HG02798 (cell line): ENCODE data around the gene SCYL2.

ENCODE experiments used
- ATAC-seq: cut with Tn5 transposase; IDR thresholded peaks from one replicate; pipeline ENCODE4 v1.9.1; 2021; ENCODE audit warnings: mild to moderate bottlenecking; ENCODE audit not compliant: unreplicated experiment, poor library complexity

The SCYL2 gene

DNA sequence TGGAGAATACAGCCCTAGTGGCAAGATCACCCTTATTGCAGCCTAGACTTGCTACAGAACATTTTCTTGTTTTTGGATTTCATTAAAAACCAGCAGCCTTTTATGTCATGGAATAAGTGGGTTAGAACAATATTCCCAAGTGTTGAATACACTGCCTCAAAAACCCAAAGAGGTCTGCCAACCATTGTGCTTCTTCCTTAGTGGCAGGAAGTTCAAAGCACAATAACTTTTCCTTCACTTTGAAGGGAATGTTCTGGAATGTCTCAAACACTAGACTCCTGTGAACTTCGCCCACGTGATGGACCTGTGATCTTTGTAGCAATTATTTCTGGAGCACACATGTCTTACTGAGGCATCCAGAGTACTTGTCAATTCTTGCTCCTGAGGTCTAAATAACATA lies 98.4 kb downstream of the SCYL2 start:
- no peak for ATAC-seq

DNA sequence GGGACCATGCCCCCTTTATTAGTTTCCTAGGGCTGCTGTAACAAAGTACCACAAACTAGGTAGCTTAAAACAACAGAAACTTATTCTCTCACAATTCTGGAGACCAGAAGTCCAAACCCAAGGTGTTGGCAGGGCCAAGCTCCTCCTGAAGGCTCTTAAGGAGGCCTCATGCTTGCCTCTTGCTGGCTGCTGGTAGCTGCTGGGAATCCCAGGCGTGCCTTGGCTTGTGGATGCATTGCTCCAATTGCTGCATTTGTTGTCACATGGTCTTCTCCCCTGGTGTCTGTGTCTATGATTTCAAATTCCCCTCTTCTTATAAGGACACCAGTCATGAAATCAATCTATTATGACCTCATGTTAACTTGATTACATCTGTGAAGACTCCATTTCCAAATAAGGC lies 101.1 kb downstream of the SCYL2 start:
- ATAC-seq = no peak

DNA sequence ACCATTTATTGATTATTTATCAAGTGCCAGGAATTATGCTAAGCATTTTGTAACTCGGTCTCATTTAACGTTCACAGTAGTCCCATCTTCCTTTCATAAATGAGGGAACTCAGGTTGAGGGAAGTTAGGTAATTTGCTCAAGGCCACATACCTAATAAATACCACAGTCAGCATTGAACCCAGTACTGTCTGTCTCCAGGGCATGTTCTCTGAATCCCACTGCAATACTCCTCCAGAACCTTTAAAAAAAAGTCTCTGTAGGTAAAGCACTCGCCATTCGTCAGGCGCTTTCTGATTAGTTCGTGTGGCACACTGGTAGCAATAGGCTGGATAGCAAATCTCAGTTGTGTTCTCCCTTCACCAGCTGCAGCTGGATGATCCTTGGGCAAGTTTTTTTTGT lies 104.2 kb downstream of the SCYL2 start:
- ATAC-seq = no peak

DNA sequence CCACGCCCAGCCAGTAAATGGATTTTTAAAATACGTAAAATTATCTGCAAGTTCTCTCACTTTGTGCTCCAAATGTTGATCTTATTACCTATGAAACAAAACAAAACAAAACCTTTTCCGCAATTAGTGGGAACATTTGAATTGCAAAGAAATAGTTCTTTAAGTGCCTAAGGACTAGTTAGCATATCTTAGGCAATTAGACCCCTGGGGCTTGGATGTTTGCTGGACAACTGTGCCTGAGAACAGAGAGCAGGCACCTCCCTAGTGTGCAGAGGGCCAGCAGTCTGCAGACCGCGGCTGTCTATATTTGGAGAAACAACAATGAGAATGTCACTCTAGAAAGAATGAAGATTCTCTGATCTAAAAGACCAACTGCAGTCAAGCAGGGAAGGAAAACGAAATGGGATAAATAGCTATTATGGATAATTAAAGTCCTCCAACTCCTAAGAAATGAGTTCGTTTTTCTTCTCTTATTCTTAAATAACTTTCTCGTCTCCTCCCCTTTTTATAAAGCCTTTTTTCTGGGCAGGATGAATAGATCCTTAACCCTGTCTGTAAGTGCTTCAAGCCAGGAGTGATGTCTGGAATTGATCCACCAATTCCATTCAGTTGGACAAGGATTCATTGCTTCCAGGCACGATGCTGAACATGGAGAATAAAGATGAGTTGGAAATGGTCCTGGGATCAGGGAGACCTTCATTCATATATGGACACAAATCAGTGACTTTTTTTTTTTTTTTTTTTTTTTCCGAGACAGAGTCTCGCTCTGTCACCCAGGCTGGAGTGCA lies 106.1 kb downstream of the SCYL2 start:
- no peak for ATAC-seq

DNA sequence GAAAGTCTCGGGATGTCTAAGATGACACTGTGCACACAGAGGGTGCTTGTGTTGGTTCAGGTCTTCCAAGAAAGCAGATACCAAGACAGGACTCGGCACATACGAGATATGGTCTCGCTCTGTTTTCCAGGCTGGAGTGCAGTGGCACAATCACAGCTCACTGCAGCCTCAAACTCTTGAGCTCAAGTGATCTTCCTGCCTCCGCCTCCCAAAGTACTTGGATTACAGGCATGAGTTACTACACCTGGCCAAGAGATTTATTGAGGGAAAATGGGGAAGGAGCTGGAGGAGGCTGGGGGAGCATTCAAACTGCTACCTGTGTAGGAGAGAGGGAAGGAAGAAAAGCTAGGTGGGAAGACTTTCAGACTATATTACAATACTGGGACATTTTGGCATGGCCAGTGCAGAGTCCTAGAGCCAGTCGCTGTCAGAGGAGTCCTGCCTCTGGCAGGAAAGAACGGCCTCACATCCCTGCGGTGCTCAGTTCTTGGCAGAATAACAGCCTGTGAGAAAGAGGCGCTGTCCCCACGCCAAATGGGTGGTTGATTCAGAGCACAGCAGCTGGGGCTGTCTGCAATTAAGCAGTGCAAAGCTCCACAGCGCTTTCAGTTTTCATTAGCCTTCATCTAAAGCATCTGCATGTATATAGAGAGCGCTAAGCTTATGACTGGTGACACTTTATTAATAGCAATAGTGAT lies 108.2 kb downstream of the SCYL2 start:
- ATAC-seq = no peak

DNA sequence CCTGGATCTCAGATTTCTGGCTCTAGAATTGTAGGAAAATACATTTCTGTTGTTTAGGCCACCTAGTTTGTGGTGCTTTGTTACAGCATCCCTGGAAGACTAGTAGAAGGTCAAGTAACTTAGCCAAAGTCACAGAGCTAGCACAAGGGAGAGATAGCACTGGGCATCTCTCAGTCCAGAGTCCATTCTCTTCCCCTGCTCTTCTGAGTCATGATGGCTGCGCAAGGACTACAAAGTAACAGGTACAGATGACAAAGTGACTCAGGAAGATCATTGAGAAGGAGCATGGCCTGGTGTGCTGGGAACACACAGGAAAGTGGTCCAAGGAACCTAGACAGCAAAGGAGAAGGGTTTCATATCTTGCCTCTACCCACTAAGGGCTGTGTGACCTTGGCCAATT lies 109.2 kb downstream of the SCYL2 start:
- ATAC-seq = no peak

DNA sequence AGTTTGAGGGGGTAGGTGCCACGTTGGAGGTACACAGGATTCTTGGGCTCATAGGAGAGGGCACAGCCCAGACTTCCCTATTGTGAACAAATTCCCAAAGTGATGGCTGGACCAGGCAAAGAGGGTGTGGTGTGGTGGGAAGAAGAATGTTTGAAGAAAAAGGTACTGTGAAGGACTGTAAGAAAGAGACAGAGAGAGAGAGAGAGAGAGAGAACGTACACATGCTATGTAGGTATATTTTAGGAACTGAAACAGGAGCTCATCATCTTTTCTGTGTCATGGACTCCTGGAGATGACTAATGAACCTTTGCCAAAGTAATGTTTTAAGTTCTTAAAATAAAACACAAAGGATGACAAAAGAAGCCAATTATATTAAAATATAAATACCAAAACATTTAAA lies 114.4 kb downstream of the SCYL2 start:
- ATAC-seq = no peak

DNA sequence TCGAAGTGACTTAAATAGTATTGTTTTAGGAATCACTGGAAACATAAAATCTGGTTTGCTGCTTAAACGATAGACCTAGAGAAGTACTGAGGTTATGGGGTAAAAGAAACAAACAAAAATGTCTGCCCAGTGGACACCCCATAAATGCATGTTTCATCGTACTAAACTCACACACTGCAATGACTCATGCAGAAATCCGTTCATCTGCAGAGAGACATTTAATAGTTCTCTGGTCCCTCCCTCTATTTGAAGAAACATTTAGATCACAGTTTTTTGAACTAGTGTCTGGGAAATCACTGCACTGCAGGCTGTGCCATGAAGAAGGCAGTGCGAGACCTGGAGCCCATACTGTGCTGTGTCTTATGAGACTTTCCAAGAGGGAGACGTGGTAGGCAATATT lies 115.4 kb downstream of the SCYL2 start:
- ATAC-seq = no peak

DNA sequence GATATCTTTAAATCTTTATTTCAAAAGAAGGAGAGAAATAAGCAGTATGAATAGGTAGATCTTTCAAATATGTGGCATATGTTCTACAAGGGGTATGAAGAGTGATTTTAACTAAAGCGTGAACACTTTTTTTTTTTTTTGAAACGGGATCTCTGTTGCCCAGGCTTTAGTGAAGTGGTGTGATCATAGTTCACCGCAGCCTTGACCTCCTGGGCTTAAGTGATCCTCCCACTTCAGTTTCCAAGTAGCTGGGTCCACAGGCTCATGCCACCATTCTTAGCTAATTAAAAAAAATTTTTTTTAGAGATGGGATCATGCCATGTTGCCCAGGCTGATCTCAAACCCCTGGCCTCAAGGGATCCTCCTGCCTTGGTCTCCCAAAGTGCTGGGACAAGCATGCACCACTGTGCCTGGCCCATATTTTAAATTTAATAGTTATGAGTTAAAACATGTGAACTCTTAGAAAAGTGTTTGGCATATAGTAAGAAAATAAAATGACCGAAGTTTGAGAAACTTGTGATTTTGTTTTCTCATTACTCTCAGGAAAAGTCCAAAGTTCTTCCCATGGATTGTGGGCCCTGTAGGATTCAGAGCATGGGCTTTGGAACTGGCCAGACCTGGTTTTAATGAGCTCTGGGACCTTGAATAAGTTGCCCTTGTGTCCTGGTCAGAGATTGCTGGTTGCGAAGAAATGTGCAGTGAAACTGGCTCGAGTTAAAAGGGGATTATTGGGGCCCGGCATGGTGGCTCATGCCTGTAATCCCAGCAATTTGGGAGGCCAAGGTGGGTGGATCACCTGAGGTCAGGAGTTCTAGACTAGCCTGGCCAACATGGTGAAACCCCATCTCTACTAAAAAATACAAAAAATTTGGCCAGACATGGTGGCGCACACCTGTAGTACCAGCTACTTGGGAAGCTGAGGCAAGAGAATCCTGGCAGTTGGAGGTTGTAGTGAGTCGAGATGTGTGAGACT lies 116.9 kb downstream of the SCYL2 start:
- no peak for ATAC-seq

DNA sequence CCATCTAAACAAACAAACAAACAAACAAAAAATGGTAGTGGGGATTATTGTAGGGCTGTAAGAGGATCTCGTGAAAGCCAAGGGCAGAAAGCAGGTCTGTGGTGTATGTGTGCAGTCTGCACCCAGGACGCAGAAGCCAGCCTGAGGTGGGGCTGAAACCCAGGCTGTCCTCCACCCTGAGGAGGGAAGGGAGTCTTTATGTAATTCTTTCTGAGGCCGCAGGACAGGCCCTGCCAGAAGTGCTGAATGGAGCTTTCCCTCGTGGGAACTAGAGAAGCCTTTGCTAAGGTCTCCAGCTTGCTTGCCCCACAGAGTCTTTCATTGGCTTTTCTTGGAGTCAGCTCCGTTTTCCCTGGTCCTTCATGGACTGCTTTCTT lies 117.6 kb downstream of the SCYL2 start:
- ATAC-seq = no peak

DNA sequence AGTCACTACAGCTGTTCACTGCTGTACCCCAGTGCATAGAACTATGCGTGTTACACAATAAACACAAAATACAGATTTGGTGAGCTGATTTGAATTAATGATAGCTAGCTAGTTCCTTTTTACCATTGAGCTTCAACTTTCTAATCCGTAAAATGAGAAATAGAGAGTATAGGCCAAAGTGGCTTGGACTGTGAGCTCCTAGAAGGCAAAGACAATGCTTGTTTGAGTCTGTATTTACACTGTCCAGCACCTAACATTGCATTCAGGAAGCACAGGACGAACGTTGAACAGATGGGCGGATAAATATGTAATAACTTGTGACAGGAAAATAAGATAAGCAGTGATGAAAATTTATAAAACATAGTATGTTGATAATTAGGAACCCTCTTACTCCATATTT lies 121.4 kb downstream of the SCYL2 start:
- ATAC-seq = no peak
